ENCODE results near the gene DGCR6. TPM values are rescaled to one million over a fixed set of nuclear protein-coding genes. Genes with fewer than 3 reads are reported as not detected.
"Not testable (repeated sequence)": the region's sequence is repeated elsewhere in the genome, so short reads cannot be mapped to it uniquely, and the experiment has no call there.

Gene DGCR6
- total RNA-seq = 1 to 10 TPM in 1 of 2 experiments, under 1 TPM in 1; 0.74 to 1.2 TPM

- Mint-ChIP-seq H3K4me1 (no peaks in the 10 kb centered on the region), H3K27ac (no peak within 1 kb of the TSS), H3K4me3 (no peak within 1 kb of the TSS), H3K9me3 (no peaks in the 10 kb centered on the region), H3K27me3 (no peaks in the 10 kb centered on the region), H3K36me3 (ENCODE audit: low read depth) (no peaks in the 10 kb centered on the region)
- ChIA-PET POLR2A (no interaction called here), CTCF (no interaction called here)
- DNase-seq = no peak
Measured at GRCh38 chr22:18905540-18906409, at the start of gene DGCR6. DGCR6 (plus strand) TSS chr22:18906320; CDS start chr22:18906375, 55 bp downstream.

DNA sequence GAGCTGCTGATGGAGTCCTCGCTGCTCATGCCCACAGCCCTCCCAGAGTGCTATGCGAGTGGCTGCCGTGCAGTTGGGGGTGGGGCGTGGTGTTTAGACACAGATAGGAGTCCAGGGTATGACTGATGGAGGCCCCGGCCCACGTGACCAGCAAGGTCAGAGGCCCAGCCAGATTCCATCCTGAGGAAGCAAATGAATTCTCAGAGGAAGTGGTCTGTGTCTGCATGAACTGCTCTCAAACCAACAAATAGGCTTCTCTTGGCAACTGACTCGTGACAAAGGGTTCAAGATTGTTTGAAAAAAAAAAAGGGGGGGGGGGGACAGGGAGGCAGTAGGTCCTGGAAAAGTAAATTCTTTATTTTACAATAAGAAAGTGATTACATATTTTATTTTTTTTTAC lies 46.8 kb upstream of the DGCR6 start:
- POLR2A ChIA-PET; DNase-seq; H3K9me3 Mint-ChIP-seq; H3K4me1 Mint-ChIP-seq; H3K4me3 Mint-ChIP-seq; H3K36me3 Mint-ChIP-seq (ENCODE audit: low read depth); H3K27me3 Mint-ChIP-seq; H3K27ac Mint-ChIP-seq; CTCF ChIA-PET: not testable (repeated sequence)

DNA sequence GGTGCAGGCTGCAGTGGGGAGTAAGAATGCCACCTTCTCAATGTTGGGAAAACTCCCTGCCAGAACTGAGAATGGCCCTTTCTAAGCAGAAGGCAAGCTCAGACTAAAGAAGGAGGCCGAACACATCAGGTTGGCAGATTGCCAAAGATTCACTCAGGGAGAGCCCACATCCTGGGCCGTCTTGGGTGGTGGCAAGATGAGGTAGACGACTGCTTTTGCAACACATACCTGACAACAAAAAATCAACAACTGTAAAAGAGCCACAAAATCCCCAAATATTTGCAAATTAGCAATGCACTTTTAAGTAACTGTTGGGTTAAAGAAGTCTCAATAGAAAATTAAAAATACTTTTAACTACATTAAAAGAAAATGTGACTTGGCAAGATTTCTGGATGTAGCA lies 24.9 kb upstream of the DGCR6 start:
- DNase-seq = peak; percentile 93
- H3K4me1 Mint-ChIP-seq; H3K36me3 Mint-ChIP-seq (ENCODE audit: low read depth); H3K27ac Mint-ChIP-seq; CTCF ChIA-PET; H3K9me3 Mint-ChIP-seq; POLR2A ChIA-PET; H3K27me3 Mint-ChIP-seq; H3K4me3 Mint-ChIP-seq: not testable (repeated sequence)

GRCh38 chr22:18884465-18884864 lies 21.7 kb upstream of the DGCR6 start:
- POLR2A ChIA-PET; DNase-seq; H3K4me3 Mint-ChIP-seq; H3K27me3 Mint-ChIP-seq; H3K4me1 Mint-ChIP-seq; H3K27ac Mint-ChIP-seq; H3K9me3 Mint-ChIP-seq; H3K36me3 Mint-ChIP-seq (ENCODE audit: low read depth); CTCF ChIA-PET: not testable (repeated sequence)

DNA sequence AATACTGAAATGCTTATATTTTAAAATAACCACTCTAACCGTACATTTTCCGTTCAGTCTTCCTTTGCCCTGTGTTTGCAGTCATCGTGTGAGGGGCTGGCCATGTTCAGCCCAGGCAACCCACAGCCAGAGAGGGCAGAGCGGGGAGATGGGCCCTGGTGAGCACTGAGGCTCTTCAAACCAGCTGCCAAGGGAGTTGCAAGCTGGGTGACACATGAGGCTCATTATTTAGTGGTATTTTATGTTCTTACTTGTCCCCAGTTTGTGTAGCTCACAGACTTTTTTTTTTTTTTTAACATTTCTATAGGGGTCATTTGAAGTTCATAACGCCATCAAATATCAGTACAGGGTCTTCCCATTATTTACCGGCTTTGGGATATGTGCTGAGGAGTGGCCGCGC lies 18.0 kb upstream of the DGCR6 start:
- no peak for DNase-seq
- Mint-ChIP-seq H3K27me3 (no peaks in the 10 kb centered on the region), H3K4me1 (no peaks in the 10 kb centered on the region), H3K27ac (no peak overlapping the region), H3K9me3 (peaks cover 2% of the 10 kb centered on the region), H3K4me3 (no peak overlapping the region), H3K36me3 (ENCODE audit: low read depth) (no peaks in the 10 kb centered on the region)
- ChIA-PET CTCF (no interaction called here), POLR2A (no interaction called here)

DNA sequence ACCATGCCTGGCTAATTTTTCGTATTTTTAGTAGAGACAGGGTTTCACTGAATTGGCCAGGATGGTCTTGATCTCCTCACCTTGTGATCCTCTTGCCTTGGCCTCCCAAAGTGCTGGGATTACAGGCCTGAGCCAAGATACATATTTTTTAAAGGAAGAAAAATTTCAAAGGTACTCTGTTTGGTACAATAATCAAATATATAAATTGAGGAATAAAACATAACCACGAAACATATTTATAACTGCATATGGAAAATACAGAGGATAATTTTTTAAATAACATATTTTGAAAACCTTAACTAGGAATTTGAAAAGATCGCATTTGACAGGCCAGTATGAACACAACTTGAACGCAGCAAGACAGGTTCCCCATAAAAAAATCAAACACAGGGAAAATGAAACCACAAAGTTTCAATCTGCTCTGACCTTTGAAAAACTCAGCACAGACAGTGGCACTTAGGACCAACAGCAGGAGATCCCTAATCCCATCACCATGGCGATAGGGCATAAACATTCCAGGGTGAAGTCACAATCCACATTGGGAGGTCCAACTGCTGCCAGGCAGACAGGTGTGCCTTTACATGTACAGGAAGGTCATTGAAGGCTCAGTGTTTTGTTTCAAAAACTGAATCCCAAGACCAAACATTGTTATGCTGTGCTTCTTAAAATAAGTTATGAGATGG lies 15.5 kb upstream of the DGCR6 start:
- H3K9me3 Mint-ChIP-seq; CTCF ChIA-PET; H3K27ac Mint-ChIP-seq; H3K4me1 Mint-ChIP-seq; DNase-seq; H3K4me3 Mint-ChIP-seq; H3K36me3 Mint-ChIP-seq (ENCODE audit: low read depth); POLR2A ChIA-PET; H3K27me3 Mint-ChIP-seq: not testable (repeated sequence)

DNA sequence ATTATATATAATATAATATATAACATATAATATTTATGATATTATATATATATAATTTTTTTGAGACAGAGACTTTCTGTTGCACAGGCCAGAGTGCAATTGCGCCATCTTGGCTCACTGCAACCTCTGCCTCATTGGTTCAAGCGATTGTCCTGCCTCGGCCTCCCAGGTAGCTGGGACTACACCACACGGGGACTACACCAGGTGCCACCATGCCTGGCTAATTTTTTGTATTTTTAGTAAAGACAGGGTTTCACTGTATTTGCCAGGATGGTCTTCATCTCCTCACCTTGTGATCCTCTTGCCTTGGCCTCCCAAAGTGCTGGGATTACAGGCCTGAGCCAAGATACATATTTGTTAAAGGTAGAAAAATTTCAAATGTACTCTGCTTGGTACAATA lies 12.3 kb upstream of the DGCR6 start:
- H3K4me3 Mint-ChIP-seq; H3K27ac Mint-ChIP-seq; CTCF ChIA-PET; DNase-seq; H3K4me1 Mint-ChIP-seq; POLR2A ChIA-PET; H3K9me3 Mint-ChIP-seq; H3K36me3 Mint-ChIP-seq (ENCODE audit: low read depth); H3K27me3 Mint-ChIP-seq: not testable (repeated sequence)

GRCh38 chr22:18896037-18896657 lies 10.0 kb upstream of the DGCR6 start:
- H3K27ac Mint-ChIP-seq; CTCF ChIA-PET; H3K4me3 Mint-ChIP-seq; H3K9me3 Mint-ChIP-seq; POLR2A ChIA-PET; H3K27me3 Mint-ChIP-seq; H3K4me1 Mint-ChIP-seq; H3K36me3 Mint-ChIP-seq (ENCODE audit: low read depth): not testable (repeated sequence)
- peak; percentile 69 for DNase-seq

GRCh38 chr22:18906410-18906745 lies 258 bp downstream of the DGCR6 start:
- H3K9me3 Mint-ChIP-seq; DNase-seq; H3K36me3 Mint-ChIP-seq (ENCODE audit: low read depth); CTCF ChIA-PET; POLR2A ChIA-PET; H3K27ac Mint-ChIP-seq; H3K4me1 Mint-ChIP-seq; H3K27me3 Mint-ChIP-seq; H3K4me3 Mint-ChIP-seq: not testable (repeated sequence)

DNA sequence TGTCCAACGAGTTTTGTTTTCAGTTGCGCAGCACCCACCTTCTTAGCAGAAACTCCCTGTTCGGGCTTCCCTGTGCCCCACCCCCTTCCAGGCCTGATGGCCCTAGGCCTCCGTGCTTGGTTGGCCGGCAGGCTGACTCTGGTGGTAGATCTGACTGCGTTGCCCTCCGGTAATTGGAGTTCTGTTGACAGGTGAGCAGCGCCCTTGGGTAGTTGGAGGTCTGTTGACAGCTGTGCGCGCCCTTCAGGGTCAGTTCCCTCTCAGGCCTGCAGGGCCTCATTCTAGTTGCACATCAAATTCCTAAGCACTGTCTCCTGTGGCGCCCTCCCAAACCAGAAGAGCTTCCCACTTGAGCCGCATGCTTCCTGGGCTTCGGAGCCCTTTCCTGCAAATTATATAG lies 776 bp downstream of the DGCR6 start:
- Mint-ChIP-seq H3K4me3 (no peak overlapping the region), H3K4me1 (no peaks in the 10 kb centered on the region), H3K27me3 (no peaks in the 10 kb centered on the region), H3K27ac (no peak overlapping the region), H3K9me3 (no peaks in the 10 kb centered on the region), H3K36me3 (ENCODE audit: low read depth) (no peaks in the 10 kb centered on the region)
- ChIA-PET CTCF (no interaction called here), POLR2A (no interaction called here)
- no peak for DNase-seq

- no peak for DNase-seq
- no peak overlapping the region for H3K27ac Mint-ChIP-seq
- H3K27me3 Mint-ChIP-seq = no peaks in the 10 kb centered on the region
- no peaks in the 10 kb centered on the region for H3K4me1 Mint-ChIP-seq
- ChIA-PET POLR2A (no interaction called here), CTCF (no interaction called here)
- no peaks in the 10 kb centered on the region for H3K9me3 Mint-ChIP-seq
- no peak overlapping the region for H3K4me3 Mint-ChIP-seq
- no peaks in the 10 kb centered on the region for H3K36me3 Mint-ChIP-seq (ENCODE audit: low read depth)
Measured at GRCh38 chr22:18909556-18909955, 3.4 kb downstream of the DGCR6 start.

- H3K36me3 Mint-ChIP-seq (ENCODE audit: low read depth); H3K27ac Mint-ChIP-seq; CTCF ChIA-PET; DNase-seq; H3K9me3 Mint-ChIP-seq; H3K27me3 Mint-ChIP-seq; H3K4me3 Mint-ChIP-seq; H3K4me1 Mint-ChIP-seq; POLR2A ChIA-PET: not testable (repeated sequence)
Measured at GRCh38 chr22:18911535-18911934, 5.4 kb downstream of the DGCR6 start.

GRCh38 chr22:18912264-18912946 lies 6.3 kb downstream of the DGCR6 start:
- POLR2A ChIA-PET; H3K4me3 Mint-ChIP-seq; H3K4me1 Mint-ChIP-seq; H3K27me3 Mint-ChIP-seq; H3K27ac Mint-ChIP-seq; DNase-seq; H3K36me3 Mint-ChIP-seq (ENCODE audit: low read depth); H3K9me3 Mint-ChIP-seq; CTCF ChIA-PET: not testable (repeated sequence)
